Stimulated activated CD8-positive, alpha-beta memory T cell treated with anti-CD3 and anti-CD28 coated beads, Interleukin-2, amount 100 ng/mL, for 48 hours (primary cell): ENCODE measurements around the gene ETS1.

ENCODE experiments used
- DNase-seq, 2 donors: peaks; one replicate each; pipeline ENCODE4 v3.0.0-alpha.2; 2020; ENCODE audit warnings: low read depth in 2 of 2

The ETS1 gene

GRCh38 chr11:128594226-128594625 lies 6.9 kb upstream of the ETS1 start:
- DNase-seq: no peak

- no peak for DNase-seq
Observed at GRCh38 chr11:128593281-128593680, 5.9 kb upstream of the ETS1 start.

DNA sequence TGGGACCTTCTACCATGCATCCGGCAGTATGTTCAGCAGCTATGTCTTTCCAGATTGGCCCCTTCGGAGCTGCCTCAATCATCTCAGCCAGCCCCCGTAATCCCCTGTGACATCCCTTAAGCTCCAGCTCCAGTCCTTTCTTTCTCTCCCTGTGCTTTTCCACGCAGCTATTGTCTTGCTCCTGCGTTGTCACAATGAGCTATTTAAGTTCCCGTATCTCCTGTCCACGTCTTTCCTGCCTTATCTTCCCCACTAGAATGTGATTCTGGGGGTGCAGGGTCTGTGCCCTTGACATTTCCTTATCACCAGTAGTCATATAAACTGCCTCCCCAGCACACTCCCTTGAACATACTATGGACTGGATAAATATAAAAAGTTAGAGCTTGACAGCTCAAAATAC lies 5.1 kb upstream of the ETS1 start:
- DNase-seq: no peak

- DNase-seq: no peak
Observed at GRCh38 chr11:128590587-128590986, 3.2 kb upstream of the ETS1 start.

GRCh38 chr11:128589998-128590397 lies 2.6 kb upstream of the ETS1 start:
- no peak for DNase-seq

- DNase-seq: no peak
Observed at GRCh38 chr11:128588093-128588492, 735 bp upstream of the ETS1 start.

DNA sequence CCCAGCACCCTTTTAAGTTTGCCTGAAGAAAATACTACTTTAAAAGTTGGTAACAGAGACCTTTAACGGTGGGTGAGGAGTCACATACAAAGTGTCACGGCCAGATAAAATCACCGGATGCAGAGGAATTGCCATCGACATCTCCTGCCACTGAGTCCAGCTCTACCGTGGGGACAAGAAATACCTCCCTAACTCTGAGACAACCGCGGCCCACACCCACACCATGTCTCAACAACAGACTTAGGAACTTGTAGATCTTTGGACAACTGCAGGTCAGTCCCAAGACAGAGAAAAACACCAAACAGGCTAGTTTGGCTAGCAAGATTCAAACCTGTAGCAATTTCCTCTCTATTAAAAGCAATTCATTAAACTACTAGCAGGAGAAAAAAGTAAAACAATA lies 669 bp downstream of the ETS1 start:
- no peak for DNase-seq

- DNase-seq: no peak
Observed at GRCh38 chr11:128585498-128586238, 1.7 kb downstream of the ETS1 start.

GRCh38 chr11:128584253-128584652 lies 3.1 kb downstream of the ETS1 start:
- DNase-seq: no peak

DNA sequence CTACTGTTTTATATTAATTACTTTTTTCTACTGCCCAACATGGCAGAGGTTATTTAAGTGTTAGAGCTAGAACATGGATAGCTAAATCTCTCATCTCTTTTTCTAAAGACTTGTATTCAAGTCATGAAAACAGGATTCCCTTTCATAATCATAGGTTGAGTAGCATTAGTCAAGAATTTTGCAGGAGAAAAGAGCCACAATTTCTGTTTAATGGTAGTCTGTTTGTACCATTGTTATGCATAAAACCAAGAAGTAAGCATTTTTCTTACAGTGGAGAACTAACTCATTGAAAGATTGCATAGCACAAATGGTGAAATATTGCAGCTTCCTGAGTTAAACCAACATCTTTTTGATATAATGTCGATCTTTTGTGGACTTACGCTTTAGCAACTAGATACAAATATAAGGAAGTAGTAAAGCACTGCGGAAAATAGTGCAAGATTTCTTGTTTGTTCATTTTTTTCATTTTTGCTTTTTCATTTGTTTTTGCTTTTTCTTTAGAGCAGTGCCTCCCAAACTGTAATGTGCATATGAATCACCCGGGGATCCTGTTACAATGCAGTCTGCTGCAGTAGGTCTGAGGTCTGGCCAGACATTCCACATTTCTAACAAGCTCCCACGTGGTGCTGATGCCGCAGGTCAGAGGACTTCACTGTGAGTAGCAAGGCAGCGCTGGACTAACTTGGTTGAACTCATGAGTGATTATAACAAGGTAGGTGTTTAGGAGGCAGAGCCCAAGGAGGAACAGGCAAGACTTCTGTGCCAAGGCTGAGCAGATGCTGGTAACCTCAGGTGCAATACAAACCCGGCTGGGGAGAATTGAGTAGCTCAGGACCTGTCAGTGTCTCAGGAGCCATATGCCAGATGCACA lies 4.6 kb downstream of the ETS1 start:
- no peak for DNase-seq

DNA sequence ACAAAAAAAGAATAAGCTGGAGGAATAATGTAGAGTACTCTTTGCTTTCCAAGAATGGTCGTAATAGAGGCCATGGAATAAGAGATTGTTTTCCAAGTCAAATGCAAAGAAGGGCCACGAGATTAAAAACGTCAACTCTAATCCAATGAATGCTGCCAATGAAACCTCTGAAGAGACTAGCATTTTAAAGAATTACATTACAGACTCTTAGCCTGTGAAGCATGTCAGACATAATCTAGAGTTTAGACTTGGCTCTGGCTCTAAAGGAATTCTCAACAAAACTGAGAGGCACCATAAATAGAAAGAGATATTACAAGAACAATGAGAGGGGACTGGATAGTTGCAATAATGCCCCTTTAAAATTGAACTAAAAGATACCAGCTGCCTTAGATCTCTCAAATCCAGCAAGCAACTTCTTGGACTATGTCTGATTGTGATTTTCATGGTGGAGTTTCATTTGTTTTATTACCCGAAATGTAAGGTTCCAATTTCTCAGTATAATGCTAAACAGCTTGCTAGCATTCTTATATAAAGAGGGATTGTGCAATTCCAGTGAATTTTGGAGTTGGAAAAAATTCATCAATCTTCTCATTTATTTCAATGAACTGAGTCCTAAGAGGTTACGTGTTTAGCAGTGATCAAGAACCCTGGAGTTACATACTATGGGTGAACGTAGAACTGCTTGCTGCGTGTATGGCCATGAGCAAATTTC lies 5.6 kb downstream of the ETS1 start:
- DNase-seq: no peak

DNA sequence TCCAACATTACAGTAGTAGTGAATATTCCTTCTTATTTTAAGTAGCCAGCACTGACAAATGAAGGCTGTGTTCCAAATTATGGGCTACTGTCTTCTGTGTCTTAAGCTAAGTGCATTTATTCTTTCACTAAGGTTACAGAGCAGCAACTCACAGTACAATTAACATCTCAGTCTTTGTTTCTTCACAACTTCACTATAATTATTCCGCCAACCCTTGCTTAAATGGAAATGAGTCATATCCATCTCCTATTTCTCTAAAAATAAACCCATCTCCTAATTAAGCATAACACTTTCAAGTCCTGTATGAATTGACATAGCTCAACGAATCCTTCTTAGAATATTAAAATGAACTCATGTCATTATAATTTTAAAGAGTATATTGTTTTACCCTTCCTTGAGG lies 6.7 kb downstream of the ETS1 start:
- DNase-seq: no peak

DNA sequence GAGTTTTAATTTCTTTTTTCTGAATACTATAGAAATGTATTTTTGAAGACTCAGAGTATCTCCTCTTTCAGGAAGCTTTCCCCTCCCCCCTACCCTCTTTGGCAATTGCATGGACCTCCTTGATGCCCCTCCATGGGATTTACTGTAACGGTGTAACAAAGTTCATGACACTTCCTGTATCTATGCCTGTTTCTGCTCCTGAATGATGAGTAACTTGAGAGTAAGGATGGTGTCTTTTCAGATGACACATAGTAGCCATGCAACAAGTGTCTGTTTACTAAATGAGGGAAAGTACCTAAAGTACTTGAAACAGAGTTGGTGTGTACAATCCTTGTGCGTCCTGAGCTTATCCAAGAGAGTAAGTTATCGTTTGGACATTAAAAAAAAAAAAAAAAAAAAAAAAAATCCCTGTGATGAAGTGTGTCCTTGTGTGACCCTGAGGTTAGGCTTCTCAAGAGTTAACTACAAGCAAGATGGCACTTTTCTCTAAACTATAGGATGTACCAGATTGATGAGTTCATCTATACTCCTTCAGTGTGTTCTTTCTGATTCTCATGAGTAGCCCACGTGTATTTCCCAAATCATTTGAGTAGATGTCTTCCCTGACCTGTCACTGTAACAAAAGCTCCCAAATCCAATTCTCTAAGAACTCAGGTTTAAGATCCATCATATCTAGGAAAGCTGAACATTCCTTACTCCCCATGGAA lies 7.4 kb downstream of the ETS1 start:
- DNase-seq: no peak

DNA sequence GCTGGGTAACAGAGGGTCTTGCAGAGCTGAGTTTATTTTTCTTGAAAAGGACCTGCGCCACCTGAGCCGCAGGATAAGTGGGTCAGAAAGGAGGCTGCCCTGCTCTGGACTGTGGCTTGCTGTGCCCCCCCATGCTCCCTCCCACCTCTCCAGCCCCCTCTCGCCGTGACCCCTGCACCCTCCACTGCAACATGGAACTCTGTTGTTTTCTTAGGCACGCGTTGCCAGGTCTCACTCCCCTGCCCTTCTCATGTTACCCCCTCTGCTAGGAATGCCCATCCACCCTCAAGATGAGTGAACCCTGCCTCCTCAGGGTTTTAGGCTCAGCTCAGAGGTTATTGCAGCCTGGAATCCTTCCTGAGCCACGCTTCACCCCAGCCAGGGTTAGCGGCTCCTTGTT lies 10.8 kb downstream of the ETS1 start:
- DNase-seq: no peak

DNA sequence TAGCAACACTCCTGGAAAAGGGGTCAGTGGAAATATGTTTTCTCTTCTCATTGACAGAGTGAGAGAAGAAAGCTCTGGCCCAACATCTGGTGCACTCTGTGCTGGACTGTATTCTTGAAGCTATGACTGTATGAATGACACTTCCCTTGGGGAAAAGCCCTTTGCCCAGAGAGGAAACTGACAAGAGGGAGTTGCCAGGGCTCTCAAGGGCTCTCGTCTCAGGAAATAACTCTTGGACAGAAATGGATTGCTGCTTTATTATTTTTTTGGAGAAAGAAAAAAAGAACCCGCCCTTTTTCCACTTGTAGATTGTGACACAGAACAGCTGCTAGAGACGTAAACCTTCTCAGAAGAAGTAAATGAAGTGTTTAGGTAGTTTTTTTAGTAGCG lies 11.4 kb downstream of the ETS1 start:
- no peak for DNase-seq

GRCh38 chr11:128575174-128575960 lies 12.0 kb downstream of the ETS1 start:
- DNase-seq: no peak

DNA sequence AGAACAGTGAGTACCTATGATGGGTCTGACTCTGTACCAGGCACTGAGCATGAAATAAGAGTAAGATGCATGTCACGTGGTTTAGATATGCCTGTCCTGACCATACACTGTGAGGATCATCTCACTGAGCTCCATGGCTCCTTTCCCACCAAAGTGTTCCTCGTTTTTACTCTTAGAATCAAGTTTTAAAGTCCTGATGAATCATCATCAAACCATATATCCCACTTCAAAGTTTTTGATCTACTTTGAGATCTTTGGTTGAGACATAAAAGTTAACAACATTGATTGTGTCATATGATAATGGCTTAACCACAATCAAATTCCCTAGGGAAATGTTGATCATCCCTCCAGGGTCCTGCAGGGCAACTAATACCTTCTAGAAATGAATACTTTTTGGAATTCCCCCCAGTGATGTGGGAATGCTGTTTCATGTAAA lies 12.8 kb downstream of the ETS1 start:
- no peak for DNase-seq

- DNase-seq: no peak
Observed at GRCh38 chr11:128573638-128574037, 13.7 kb downstream of the ETS1 start.

DNA sequence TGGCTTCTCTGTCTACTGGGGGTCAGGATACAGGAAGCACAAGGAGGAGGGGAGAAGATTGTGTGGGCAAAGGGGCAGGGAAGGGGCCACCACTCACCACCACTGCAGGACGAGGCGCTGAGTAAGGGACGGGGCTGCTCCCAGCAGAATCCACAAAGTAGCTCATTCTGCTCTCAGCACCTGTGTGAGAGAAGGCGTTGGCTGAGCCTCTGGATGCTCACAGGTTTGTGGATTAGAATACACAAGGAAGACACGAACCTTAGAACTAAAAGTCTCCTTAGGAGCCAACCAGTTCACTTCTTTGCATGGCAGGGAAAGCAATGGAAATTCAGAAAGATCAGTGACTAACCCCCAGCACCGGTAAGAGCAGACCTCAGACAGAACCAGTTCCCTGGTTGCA lies 14.4 kb downstream of the ETS1 start:
- DNase-seq: no peak

DNA sequence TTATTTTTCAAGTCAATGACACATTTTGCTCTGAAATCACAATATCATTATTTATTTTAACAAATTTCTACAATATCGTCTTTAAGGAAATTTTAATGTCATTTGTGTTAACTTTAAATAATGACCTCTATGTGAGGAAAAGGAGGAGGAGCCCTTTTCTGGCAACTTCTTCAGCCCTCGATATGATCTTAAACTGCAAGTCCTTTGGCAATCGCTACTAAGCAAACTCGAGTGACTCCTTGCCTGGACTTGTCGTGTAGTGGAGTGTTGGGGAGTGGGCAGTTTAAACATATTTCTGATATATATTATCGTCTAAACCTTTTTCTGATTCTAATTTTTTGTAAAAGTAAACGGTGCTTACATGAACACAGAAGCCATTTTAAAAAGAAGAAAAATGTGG lies 16.7 kb downstream of the ETS1 start:
- DNase-seq: no peak

DNA sequence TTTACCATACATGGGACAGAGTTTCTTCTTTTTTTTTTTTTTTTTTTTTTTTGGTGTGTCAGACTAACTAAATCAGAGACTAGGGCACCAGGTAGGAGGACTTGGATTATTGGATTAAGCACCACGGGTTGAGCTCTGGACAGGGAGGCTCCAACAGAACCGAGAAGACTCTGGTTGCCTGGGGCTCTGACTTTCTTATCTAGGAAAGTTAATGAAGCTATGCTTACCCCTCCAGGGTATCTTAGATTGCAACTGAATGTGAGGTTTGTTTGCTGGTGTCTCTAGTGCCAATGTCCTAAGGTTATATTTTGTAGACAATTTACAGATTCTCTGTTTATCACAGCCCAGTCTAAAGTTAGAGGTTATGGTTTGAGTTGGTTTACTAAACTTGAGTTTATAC lies 18.1 kb downstream of the ETS1 start:
- DNase-seq: no peak
